ENCODE measurements around the gene FRMPD2. TPM values are rescaled to one million over a fixed set of nuclear protein-coding genes. Genes with fewer than 3 reads are reported as not detected.

FRMPD2 gene
- total RNA-seq, 4 donors from 2014 or later = not detected

DNA sequence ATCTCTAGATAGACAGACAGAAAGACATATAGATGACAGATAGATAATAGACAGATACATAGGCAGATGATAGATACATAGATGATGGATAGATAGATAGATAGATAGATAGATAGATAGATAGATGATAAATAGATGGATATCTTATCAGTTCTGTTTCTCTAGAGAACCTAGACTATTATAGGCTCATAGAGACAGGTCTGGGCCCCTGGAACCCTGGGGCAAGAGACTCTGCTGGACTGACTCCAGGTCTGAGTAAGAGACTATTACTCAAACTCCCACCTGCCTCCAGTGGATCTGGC lies 58.3 kb downstream of the FRMPD2 start:
- no peaks in the 10 kb centered on the region for H3K9me3 ChIP-seq
- H3K4me3 ChIP-seq = no peak overlapping the region
- ATAC-seq = no peak
- no peaks in the 10 kb centered on the region for H3K36me3 ChIP-seq
- intact Hi-C loops (cut with DNase I; ENCODE audit: low total_unique reads) (no loop called here), in situ Hi-C loops (cut with MboI; ENCODE audit: low sequenced_read_pairs in 4 of 4) (loop anchor here in 1 of 4 donors (25.0 kb wide), 1 partner anchor 1704 kb away; no protein-coding TSS in a partner anchor)
- no peaks in the 10 kb centered on the region for H3K4me1 ChIP-seq
- no peak overlapping the region for H3K27ac ChIP-seq
- DNase-seq = no peak
- TF ChIP-seq, protein P1, sequence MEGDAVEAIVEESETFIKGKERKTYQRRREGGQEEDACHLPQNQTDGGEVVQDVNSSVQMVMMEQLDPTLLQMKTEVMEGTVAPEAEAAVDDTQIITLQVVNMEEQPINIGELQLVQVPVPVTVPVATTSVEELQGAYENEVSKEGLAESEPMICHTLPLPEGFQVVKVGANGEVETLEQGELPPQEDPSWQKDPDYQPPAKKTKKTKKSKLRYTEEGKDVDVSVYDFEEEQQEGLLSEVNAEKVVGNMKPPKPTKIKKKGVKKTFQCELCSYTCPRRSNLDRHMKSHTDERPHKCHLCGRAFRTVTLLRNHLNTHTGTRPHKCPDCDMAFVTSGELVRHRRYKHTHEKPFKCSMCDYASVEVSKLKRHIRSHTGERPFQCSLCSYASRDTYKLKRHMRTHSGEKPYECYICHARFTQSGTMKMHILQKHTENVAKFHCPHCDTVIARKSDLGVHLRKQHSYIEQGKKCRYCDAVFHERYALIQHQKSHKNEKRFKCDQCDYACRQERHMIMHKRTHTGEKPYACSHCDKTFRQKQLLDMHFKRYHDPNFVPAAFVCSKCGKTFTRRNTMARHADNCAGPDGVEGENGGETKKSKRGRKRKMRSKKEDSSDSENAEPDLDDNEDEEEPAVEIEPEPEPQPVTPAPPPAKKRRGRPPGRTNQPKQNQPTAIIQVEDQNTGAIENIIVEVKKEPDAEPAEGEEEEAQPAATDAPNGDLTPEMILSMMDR (IDR thresholded peaks at IDR 0.05 in 4 of 5, conservative IDR thresholded peaks at IDR 0.05 in 1 of 5) = no peak
- no peak for TF ChIP-seq POLR2A (IDR thresholded peaks at IDR 0.05)
- peaks cover 0 to 3% (median 0%) of the 10 kb centered on the region in 3 donors for H3K27me3 ChIP-seq

DNA sequence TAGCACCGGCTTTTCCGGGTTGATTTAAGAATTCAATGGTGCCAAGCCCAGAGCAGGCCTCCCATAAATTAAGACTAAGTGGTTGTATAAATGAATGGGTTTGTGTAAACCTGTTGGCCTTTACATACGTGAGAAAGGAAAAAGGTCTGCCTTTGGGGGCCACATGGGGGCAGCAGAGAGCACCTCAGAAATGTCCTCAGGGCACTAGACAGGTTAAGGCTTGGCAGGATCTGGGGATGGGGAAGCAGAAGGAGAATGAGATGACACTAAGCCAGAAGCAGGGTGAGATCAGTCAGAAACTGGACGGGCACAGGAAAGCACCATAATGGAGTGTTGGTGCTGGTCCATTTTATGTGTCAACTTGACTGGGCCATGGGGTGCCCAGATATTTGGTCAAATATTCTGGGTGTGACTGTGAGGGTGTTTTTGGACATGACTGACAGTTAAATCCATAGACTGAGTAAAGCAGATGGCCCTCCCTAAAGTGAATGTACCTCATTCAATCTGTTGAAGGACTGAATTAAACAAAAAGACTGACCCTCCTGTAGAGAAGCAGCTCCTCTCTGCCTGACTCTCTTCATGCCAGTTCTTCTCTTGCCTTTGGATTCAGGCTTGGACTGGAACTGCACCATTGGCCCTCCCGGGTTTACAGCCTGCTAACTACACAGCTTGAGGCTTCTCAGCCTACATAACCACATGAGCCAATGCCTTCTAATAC lies 58.9 kb downstream of the FRMPD2 start:
- no peaks in the 10 kb centered on the region for H3K36me3 ChIP-seq
- peaks cover 0 to 3% (median 0%) of the 10 kb centered on the region in 3 donors for H3K27me3 ChIP-seq
- H3K4me1 ChIP-seq = no peaks in the 10 kb centered on the region
- TF ChIP-seq, protein P1 (IDR thresholded peaks at IDR 0.05 in 4 of 5, conservative IDR thresholded peaks at IDR 0.05 in 1 of 5) = peak in 1 of 5 experiments; percentile 36
- no peak for TF ChIP-seq POLR2A (IDR thresholded peaks at IDR 0.05)
- ATAC-seq (no peak), DNase-seq (no peak)
- H3K4me3 ChIP-seq = no peak overlapping the region
- H3K27ac ChIP-seq = no peak overlapping the region
- in situ Hi-C loops (cut with MboI; ENCODE audit: low sequenced_read_pairs in 4 of 4) = loop anchor here in 1 of 4 donors (25.0 kb wide), 1 partner anchor 1703 kb away; no protein-coding TSS in a partner anchor
- intact Hi-C loops (cut with DNase I; ENCODE audit: low total_unique reads) = no loop called here
- H3K9me3 ChIP-seq = no peaks in the 10 kb centered on the region

DNA sequence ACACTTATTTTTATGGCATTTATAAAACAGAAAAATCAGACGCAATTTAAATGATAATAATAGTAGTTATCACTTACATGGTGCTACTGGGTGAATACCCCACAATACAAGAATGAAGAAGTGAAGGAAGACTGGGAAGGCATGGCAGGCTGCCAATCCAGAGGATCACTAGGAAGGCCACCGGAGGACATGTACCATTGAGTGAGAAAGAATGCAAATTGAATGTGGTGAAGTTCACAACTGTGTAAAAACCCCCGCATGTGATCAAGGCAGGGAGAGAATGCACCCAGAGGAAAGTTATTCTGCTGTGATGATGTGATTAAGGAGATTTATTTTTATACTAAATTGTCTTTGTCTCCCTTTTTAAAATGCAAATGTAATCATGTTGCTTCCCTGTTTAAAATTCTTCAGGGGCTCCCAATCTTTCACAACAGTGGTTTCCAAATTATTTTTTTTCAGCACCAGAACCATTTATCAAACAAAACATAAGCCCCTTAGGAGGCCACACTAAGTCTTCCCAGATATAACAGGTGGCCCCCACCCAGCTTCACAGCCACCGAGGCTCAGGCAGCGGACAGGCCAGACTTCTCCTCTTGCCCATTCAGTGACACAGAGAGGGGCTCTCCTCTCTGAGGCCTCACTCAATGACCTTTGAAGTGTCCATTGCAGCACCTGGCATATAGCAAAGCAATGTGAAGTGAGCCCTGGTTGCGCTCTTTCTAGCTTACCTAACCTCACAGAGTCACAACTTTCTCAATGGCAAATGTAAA lies 59.6 kb downstream of the FRMPD2 start:
- no peaks in the 10 kb centered on the region for H3K36me3 ChIP-seq
- no peak for DNase-seq
- in situ Hi-C loops (cut with MboI; ENCODE audit: low sequenced_read_pairs in 4 of 4) (loop anchor here in 1 of 4 donors (25.0 kb wide), 1 partner anchor 1703 kb away; no protein-coding TSS in a partner anchor), intact Hi-C loops (cut with DNase I; ENCODE audit: low total_unique reads) (no loop called here)
- H3K27me3 ChIP-seq = peaks cover 0 to 3% (median 0%) of the 10 kb centered on the region in 3 donors
- H3K4me3 ChIP-seq = no peak overlapping the region
- no peaks in the 10 kb centered on the region for H3K4me1 ChIP-seq
- no peak overlapping the region for H3K27ac ChIP-seq
- no peak for ATAC-seq
- no peaks in the 10 kb centered on the region for H3K9me3 ChIP-seq
- TF ChIP-seq, protein P1 (IDR thresholded peaks at IDR 0.05 in 4 of 5, conservative IDR thresholded peaks at IDR 0.05 in 1 of 5) = no peak
- TF ChIP-seq POLR2A (IDR thresholded peaks at IDR 0.05) = no peak

DNA sequence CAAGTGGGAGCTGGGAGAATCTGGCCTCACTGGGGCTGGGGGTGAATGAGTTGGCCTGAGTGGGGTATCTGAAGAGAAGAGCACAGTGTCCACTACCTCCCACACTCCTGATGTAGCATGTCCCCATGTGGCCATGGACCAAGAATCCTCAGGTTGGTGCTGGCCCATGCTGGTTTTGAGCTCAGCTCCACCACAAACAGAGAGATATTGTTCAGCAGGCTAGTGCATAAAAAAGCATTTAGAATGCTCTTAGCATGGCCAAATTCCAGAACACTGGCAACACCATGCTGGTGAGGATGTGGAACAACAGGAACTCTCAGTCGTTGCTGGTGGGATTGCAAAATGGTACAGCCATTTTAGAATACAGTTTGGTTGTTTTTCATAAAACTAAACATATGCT lies 61.4 kb downstream of the FRMPD2 start:
- Histone ChIP-seq H3K4me1 (no peaks in the 10 kb centered on the region), H3K4me3 (no peak overlapping the region), H3K9me3 (no peaks in the 10 kb centered on the region), H3K27me3 (no peaks in the 10 kb centered on the region), H3K36me3 (no peaks in the 10 kb centered on the region), H3K27ac (no peak overlapping the region)
- DNase-seq (no peak), ATAC-seq (no peak)
- in situ Hi-C loops (cut with MboI; ENCODE audit: low sequenced_read_pairs in 4 of 4) = loop anchor here in 1 of 4 donors (25.0 kb wide), 1 partner anchor 1701 kb away; no protein-coding TSS in a partner anchor
- intact Hi-C loops (cut with DNase I; ENCODE audit: low total_unique reads) = no loop called here
- TF ChIP-seq POLR2A (IDR thresholded peaks at IDR 0.05) = no peak
- TF ChIP-seq, protein P1 (IDR thresholded peaks at IDR 0.05 in 4 of 5, conservative IDR thresholded peaks at IDR 0.05 in 1 of 5) = no peak
